Measurements from ENCODE around the gene ACLY. TPM values are rescaled to one million over a fixed set of nuclear protein-coding genes. Genes with fewer than 3 reads are reported as not detected.
"Not testable (repeated sequence)": the region's sequence is repeated elsewhere in the genome, so short reads cannot be mapped to it uniquely, and the experiment has no call there.

The ACLY gene
- total RNA-seq, 2 experiments from 2014 or later, result 177 to 185 TPM

DNA sequence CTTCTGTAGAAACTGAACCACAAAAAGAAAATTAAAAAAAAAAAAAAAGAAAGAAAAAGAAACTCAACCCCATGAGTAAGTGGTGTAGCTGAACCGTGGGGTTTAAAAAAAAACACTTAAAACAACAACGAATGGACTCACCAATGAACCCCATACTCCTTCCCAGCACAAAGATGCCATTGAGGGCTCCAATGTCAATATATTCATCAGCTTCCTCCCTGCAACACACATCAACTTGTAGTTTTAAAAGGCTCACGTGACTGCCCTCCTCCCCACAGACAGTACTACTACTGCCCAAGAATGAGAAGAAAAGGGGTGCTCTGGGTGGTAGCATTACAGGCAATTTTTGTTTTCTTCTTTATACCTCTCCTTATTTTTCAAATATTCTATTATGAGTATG lies 50.2 kb downstream of the ACLY start:
- Mint-ChIP-seq H3K4me1 (ENCODE audit: low read depth) (peaks cover 12% of the 10 kb centered on the region), H3K4me3 (no peak overlapping the region), H3K9me3 (ENCODE audit: insufficient read depth) (no peaks in the 10 kb centered on the region), H3K27me3 (ENCODE audit: low read depth) (no peaks in the 10 kb centered on the region), H3K27ac (no peak overlapping the region), H3K36me3 (ENCODE audit: low read depth) (peaks cover 49% of the 10 kb centered on the region)
- ChIA-PET CTCF (interaction anchor here (1.3 kb wide), 1 partner anchor 57 kb away, joined by 3 read pairs; the partner anchor contains the start of gene P3H4), POLR2A (no interaction called here)
- ATAC-seq, result no peak
- no peak for DNase-seq

DNA sequence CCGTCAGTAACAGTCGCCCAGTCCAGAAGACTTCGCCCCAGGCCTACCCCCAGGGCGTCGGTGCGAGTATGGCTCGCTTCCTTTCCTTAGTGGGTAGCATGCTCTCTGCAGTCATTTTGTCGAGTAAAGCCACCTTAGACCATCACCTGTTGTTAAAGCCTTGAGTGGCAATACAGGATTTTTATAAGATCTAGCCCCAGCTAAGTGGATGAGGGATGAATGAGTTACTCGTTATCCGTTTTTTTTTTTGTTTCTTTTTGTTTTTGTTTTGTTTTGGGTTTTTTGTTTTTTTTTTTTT lies 53.2 kb downstream of the ACLY start:
- no peaks in the 10 kb centered on the region for H3K9me3 Mint-ChIP-seq (ENCODE audit: insufficient read depth)
- ATAC-seq (no peak), DNase-seq (no peak)
- peaks cover 23% of the 10 kb centered on the region for H3K4me1 Mint-ChIP-seq (ENCODE audit: low read depth)
- H3K36me3 Mint-ChIP-seq (ENCODE audit: low read depth), result peaks cover 27% of the 10 kb centered on the region
- no peak overlapping the region for H3K4me3 Mint-ChIP-seq
- H3K27me3 Mint-ChIP-seq (ENCODE audit: low read depth), result no peaks in the 10 kb centered on the region
- no peak overlapping the region for H3K27ac Mint-ChIP-seq
- ChIA-PET CTCF (interaction anchor here (0.7 to 3.4 kb wide), 3 partner anchors 16 to 65 kb away, joined by 3 to 14 read pairs (median 4); partner anchors contain the start of genes ODAD4 and P3H4), POLR2A (interaction anchor here (0.7 to 2.2 kb wide), 12 partner anchors 9 to 177 kb away, joined by 3 to 8 read pairs (median 3); partner anchors contain the start of genes ACLY, CNP, DNAJC7 and EIF1)

DNA sequence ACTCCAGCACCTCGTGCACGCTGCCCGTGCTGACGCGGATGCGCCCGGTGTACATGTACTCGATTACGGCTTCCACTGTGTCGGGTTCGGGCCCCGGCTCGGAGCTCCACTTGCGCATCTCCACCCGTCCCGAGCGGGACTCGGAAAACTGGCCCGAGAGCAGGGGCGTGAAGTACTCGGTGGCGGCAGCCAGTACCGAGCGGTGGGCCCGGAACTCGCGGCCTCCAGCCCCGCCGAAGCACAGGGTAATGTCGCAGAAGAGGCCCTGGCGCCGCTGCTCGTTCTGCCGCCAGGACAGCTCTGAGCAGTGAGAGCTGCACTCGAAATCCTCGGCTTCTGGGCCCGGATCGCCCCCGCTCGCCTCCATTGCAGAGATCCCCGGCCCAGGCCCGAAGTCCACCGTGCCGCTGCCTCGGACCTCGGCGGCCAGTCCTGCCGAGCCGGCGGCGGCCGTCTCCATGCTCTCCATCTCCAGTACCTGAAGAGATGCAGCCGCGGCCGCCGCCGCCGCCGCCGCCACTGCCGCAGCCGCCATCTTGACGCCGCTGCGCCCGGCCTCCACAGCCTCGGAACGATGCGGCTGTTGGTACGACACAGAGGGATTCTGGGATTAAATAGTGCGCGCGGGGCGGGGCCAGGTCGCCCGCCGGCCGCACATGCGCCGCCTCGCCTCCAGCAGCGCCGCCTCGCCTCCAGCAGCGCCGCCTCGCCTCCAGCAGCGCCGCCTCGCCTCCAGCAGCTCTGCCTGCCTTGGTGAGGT lies 53.7 kb downstream of the ACLY start, which contains the start of gene KLHL11:
KLHL11 (minus strand) TSS at position 588 of the 760 bp plus-strand sequence; CDS start at position 535, 53 bp downstream.
- ATAC-seq (peak; percentile 94), DNase-seq (peak; percentile 92)
- Mint-ChIP-seq H3K9me3 (ENCODE audit: insufficient read depth) (no peaks in the 10 kb centered on the region), H3K4me3 (no peak within 1 kb of the TSS), H3K4me1 (ENCODE audit: low read depth) (peaks cover 25% of the 10 kb centered on the region), H3K36me3 (ENCODE audit: low read depth) (peaks cover 23% of the 10 kb centered on the region), H3K27me3 (ENCODE audit: low read depth) (no peaks in the 10 kb centered on the region), H3K27ac (no peak within 1 kb of the TSS)
- CTCF ChIA-PET, result interaction anchor here (0.7 to 3.4 kb wide), 6 partner anchors 11 to 65 kb away, joined by 3 to 14 read pairs (median 4); partner anchors contain the start of genes ODAD4 and P3H4
- POLR2A ChIA-PET, result interaction anchor here (0.7 to 2.2 kb wide), 15 partner anchors 9 to 177 kb away, joined by 3 to 8 read pairs (median 3); partner anchors contain the start of genes ACLY, CNP, DNAJC7 and EIF1

DNA sequence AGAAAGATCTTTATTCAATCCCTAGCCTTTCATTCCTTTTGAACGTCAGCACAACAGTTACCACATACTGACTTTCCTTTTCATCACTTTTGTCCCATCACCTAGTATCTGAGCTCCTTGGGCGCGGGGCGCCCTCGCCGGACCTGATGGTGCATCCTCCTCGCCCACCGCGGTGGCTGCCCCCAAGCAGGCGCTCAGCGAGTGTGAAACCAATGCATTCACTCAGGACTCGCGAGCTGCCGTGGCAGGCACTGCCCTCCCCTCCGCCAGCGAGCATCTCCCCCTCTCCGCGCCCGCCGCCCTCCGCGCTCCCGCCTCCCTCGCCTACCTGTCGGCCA lies 54.3 kb downstream of the ACLY start:
- Mint-ChIP-seq H3K27ac (no peak overlapping the region), H3K9me3 (ENCODE audit: insufficient read depth) (no peaks in the 10 kb centered on the region), H3K4me1 (ENCODE audit: low read depth) (peaks cover 24% of the 10 kb centered on the region), H3K27me3 (ENCODE audit: low read depth) (no peaks in the 10 kb centered on the region), H3K4me3 (no peak overlapping the region), H3K36me3 (ENCODE audit: low read depth) (peaks cover 21% of the 10 kb centered on the region)
- DNase-seq, result no peak
- ATAC-seq, result no peak
- ChIA-PET CTCF (interaction anchor here (0.8 to 3.4 kb wide), 6 partner anchors 11 to 63 kb away, joined by 3 to 14 read pairs (median 4); partner anchors contain the start of gene P3H4), POLR2A (interaction anchor here (0.8 to 2.2 kb wide), 13 partner anchors 10 to 176 kb away, joined by 3 to 8 read pairs (median 4); partner anchors contain the start of genes ACLY, CNP, DNAJC7 and EIF1)

DNA sequence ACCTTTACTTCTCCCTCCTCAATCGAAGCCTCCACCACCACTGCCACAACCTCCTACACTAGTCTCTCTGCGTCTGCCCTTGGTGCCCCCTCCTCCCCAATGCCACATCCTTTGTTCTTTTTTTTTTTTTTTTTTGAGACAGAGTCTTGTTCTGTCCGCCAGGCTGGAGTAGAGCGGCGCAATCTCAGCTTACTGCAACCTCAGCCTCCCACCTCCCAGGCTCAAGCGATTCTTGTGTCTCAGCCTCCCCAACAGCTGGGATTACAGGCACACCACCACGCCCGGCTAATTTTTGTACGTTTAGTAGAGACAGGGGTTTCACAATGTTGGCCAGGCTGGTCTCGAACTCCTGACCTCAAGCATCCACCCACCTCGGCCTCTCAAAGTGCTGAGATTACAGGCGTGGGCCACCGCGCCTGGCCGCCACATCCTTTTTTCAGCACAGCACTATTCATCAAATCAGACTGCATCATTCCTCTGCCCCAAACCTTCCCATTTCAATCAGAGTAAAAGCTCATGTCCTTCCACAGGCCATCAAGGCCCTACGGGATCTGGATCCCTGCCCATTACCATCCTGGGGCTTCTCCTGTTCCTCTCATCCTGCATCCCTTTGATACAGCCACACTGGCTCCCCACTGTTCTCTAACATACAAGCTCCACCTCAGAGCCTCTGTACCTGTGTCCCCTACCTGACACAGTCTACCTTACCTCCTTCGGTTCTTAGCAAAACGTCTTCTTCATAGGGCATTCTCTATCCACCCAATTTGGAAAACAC lies 55.5 kb downstream of the ACLY start:
- no peaks in the 10 kb centered on the region for H3K27me3 Mint-ChIP-seq (ENCODE audit: low read depth)
- ChIA-PET CTCF (interaction anchor here (0.9 to 3.4 kb wide), 3 partner anchors 10 to 52 kb away, joined by 3 to 14 read pairs (median 7); partner anchors contain the start of gene P3H4), POLR2A (interaction anchor here (0.9 to 1.2 kb wide), 2 partner anchors 19 to 67 kb away, joined by 3 to 5 read pairs; partner anchors contain the start of gene ODAD4)
- peaks cover 18% of the 10 kb centered on the region for H3K4me1 Mint-ChIP-seq (ENCODE audit: low read depth)
- no peaks in the 10 kb centered on the region for H3K9me3 Mint-ChIP-seq (ENCODE audit: insufficient read depth)
- peaks cover 11% of the 10 kb centered on the region for H3K36me3 Mint-ChIP-seq (ENCODE audit: low read depth)
- no peak overlapping the region for H3K27ac Mint-ChIP-seq
- ATAC-seq (no peak), DNase-seq (peak; percentile 44)
- no peak overlapping the region for H3K4me3 Mint-ChIP-seq

DNA sequence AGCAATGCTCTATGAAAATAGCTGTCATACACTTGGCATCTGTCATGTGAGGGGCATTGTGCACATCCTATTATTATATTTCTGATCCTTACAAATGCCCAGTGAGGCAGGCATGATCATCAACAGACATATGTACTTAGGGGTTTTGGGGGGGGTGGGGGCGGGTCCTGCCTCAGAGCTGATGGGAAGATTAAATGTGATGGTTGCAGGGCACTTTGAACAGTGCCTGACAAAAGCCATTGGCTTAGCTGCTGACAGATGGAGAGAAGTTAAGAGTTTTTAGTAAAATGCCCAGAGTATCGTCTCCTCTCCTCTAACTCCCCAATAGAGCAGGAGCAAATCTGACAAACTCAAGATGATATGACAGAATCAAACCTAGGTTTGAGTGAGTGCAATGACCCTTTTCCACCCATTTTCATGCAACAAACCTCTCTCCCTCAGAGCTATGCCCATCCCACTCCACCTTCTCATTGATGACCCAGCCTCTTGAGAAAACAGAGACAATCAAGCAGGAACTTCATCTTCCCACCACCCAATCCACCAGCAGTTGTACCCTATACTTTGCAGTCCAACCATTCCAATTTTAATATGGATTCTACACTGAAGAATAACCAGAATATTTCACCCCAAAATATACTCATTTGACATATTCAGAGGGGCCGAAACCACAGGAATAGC lies 58.4 kb downstream of the ACLY start:
- Mint-ChIP-seq H3K4me1 (ENCODE audit: low read depth) (peaks cover 15% of the 10 kb centered on the region), H3K9me3 (ENCODE audit: insufficient read depth) (no peaks in the 10 kb centered on the region), H3K4me3 (no peak overlapping the region), H3K27me3 (ENCODE audit: low read depth) (no peaks in the 10 kb centered on the region), H3K27ac (no peak overlapping the region), H3K36me3 (ENCODE audit: low read depth) (no peaks in the 10 kb centered on the region)
- POLR2A ChIA-PET, result no interaction called here
- CTCF ChIA-PET, result interaction anchor here (1.6 kb wide), 1 partner anchor 59 kb away, joined by 6 read pairs; no protein-coding TSS in a partner anchor
- no peak for DNase-seq
- no peak for ATAC-seq

DNA sequence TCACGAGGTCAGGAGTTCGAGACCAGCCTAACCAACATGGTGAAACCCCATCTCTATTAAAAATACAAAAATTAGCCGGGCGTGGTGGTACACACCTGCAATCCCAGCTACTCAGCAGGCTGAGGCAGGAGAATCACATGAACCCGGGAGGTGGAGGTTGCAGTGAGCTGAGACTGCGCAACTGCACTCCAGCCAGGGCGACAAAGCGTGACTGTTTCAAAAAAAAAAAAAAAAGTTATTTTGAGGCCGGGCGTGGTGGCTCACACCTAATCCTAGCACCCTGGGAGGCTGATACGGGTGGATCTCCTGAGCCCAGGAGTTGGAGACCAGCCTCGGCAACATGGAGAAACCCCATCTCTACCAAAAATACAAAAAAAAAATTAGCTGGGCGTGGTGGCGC lies 67.4 kb downstream of the ACLY start:
- POLR2A ChIA-PET, result interaction anchor here (0.7 to 0.8 kb wide), 2 partner anchors 162 to 171 kb away, joined by 3 to 4 read pairs; no protein-coding TSS in a partner anchor

DNA sequence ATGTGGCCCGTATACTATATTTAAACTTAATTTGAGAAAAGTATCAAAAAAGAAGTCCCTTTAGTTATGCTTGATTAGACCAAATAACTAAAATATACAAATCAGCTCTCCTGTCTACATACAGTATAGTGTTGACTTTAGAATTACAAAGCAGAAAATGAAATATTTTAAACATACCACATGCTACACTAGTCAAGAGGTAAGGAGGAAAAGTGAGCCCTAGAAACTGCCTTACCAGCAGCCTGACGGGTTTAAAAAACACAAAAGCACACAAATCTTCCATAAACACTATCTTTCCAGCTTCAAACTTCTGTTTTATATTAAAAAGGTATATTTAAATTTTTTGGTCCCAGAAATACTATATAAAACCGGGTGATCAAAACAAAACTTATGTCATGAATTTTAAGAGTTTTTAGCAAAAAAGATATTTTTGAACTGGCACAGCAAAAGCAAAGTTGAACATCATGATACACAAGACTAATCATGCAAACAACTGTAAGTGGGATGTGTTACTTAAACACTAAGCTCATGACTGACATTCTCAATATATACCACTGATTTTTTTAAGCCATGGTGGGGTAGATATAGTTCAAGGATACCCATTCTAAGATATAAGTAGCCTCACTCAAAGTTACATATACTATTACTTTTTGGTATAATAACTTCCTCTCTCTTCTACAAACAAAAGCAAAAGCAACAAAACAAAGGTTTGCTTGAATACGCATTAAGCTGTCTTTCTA lies 69.3 kb downstream of the ACLY start:
- ATAC-seq (no peak), DNase-seq (no peak)
- CTCF ChIA-PET, result interaction anchor here (1.4 to 1.6 kb wide), 2 partner anchors 15 to 38 kb away, joined by 4 read pairs; partner anchors contain the start of genes KLHL11 and P3H4
- Mint-ChIP-seq H3K4me1 (ENCODE audit: low read depth) (peaks cover 5% of the 10 kb centered on the region), H3K9me3 (ENCODE audit: insufficient read depth) (no peaks in the 10 kb centered on the region), H3K27ac (no peak overlapping the region), H3K27me3 (ENCODE audit: low read depth) (no peaks in the 10 kb centered on the region), H3K4me3 (no peak overlapping the region), H3K36me3 (ENCODE audit: low read depth) (peaks cover 18% of the 10 kb centered on the region)
- POLR2A ChIA-PET, result interaction anchor here (1.3 kb wide), 1 partner anchor 161 kb away, joined by 3 read pairs; the partner anchor contains the start of gene EIF1

More for the DNA sequence above, 67.4 kb downstream of the ACLY start:
- H3K27ac Mint-ChIP-seq; ATAC-seq; H3K27me3 Mint-ChIP-seq (ENCODE audit: low read depth); H3K9me3 Mint-ChIP-seq (ENCODE audit: insufficient read depth); H3K4me1 Mint-ChIP-seq (ENCODE audit: low read depth); H3K4me3 Mint-ChIP-seq; DNase-seq: not testable (repeated sequence)
- H3K36me3 Mint-ChIP-seq (ENCODE audit: low read depth), result peaks cover 23% of the 10 kb centered on the region
- CTCF ChIA-PET, result interaction anchor here (0.7 kb wide), 1 partner anchor 13 kb away, joined by 4 read pairs; no protein-coding TSS in a partner anchor

DNA sequence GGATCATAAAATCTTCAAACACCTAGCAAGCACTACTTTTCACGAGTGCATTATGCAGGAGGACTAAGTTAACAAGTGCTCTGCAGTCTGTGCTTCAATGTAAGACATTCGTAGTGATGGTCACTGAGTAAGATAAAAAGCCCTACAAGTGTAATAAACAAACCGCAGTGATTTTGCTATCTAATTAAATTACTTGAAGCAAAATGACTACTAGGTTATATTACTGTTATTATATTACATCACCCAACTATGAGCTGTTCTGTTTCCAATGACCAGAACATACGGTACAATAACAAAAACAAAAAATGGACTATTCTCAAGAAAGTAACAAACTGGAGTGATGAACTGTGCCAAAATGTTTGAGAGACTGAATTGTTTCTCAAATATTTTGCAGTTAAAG lies 70.0 kb downstream of the ACLY start:
- ChIA-PET POLR2A (no interaction called here), CTCF (interaction anchor here (1.4 to 1.6 kb wide), 2 partner anchors 16 to 37 kb away, joined by 4 read pairs; partner anchors contain the start of genes KLHL11 and P3H4)
- H3K27ac Mint-ChIP-seq, result no peak overlapping the region

DNA sequence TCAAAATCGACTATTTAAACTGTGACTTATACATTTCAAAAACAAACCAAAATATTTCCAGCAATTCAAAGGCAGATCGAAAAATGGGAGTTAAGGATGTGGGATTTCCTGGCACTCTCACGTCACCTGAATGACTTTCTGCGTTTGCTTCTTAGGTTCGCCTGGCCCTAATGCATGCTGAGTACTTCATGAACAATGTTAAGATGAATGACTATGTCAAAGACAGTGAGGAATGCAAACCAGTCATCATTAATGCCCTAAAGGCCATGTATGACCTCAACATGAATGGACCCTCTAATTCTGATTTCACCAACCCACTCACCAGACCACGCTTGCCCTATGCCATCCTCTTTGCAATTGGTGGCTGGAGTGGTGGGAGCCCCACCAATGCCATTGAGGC lies 73.8 kb downstream of the ACLY start:
- DNase-seq (no peak), ATAC-seq (no peak)
- H3K36me3 Mint-ChIP-seq (ENCODE audit: low read depth), result peaks cover 2% of the 10 kb centered on the region
- H3K4me3 Mint-ChIP-seq, result no peak overlapping the region
- H3K9me3 Mint-ChIP-seq (ENCODE audit: insufficient read depth), result no peaks in the 10 kb centered on the region
- CTCF ChIA-PET, result no interaction called here
- POLR2A ChIA-PET, result no interaction called here
- no peaks in the 10 kb centered on the region for H3K27me3 Mint-ChIP-seq (ENCODE audit: low read depth)
- H3K4me1 Mint-ChIP-seq (ENCODE audit: low read depth), result no peaks in the 10 kb centered on the region
- H3K27ac Mint-ChIP-seq, result no peak overlapping the region

More for the DNA sequence above, 70.0 kb downstream of the ACLY start:
- DNase-seq, result no peak
- no peak for ATAC-seq
- H3K9me3 Mint-ChIP-seq (ENCODE audit: insufficient read depth), result no peaks in the 10 kb centered on the region
- no peaks in the 10 kb centered on the region for H3K27me3 Mint-ChIP-seq (ENCODE audit: low read depth)
- H3K4me1 Mint-ChIP-seq (ENCODE audit: low read depth), result peaks cover 5% of the 10 kb centered on the region
- H3K4me3 Mint-ChIP-seq, result no peak overlapping the region
- H3K36me3 Mint-ChIP-seq (ENCODE audit: low read depth), result peaks cover 15% of the 10 kb centered on the region
